IMR-90 (cell line): ENCODE results near the gene SASS6. TPM values are rescaled to one million over a fixed set of nuclear protein-coding genes. Genes with fewer than 3 reads are reported as not detected.

Source experiments
- ATAC-seq: fragments of 200-7000 bp; cut with Tn5 transposase; 2 replicates; pipeline ENCODE4 v1.9.1; 2020; ENCODE audit warnings: low read depth, mild to moderate bottlenecking, moderate library complexity
- BruUV-seq: library from RNA; stranded (reverse); fragments of 400-500 nt; replicated peaks from 2 replicates; lab custom pipeline; 2021; lab: Mats Ljungman, UMichigan
- CTCF ChIA-PET: fragments of 300-600 bp; formaldehyde crosslinking; extraction: SDS; loops from one replicate; lab custom pipeline; 2021; ENCODE audit warnings: antibody characterized with exemption; lab: Yijun Ruan, JAX
- POLR2A ChIA-PET: fragments of 300-600 bp; sonication (Branson Sonifier 250); formaldehyde crosslinking; loops from one replicate; lab custom pipeline; 2022; ENCODE audit warnings: antibody characterized with exemption; ENCODE audit not compliant: unreplicated experiment; lab: Charles Lee
- DNase-seq: peaks from one replicate; pipeline ENCODE4 v3.0.0; 2013
- H2AFZ ChIP-seq: replicated peaks from 2 replicates; pipeline ENCODE3; 2013; ENCODE audit warnings: low read length, mild to moderate bottlenecking; ENCODE audit not compliant: poor library complexity
- H2AK5ac ChIP-seq: 2 replicates; pipeline ENCODE4 v1.6.1; 2013; ENCODE audit warnings: low read depth, low read length, inconsistent platforms
- H2AK9ac ChIP-seq: replicated peaks from 2 replicates; pipeline ENCODE3; 2013; ENCODE audit warnings: mild to moderate bottlenecking, low read depth, low read length, moderate library complexity; ENCODE audit not compliant: poor library complexity
- H2BK120ac ChIP-seq: 2 replicates; pipeline ENCODE4 v1.6.1; 2013; ENCODE audit warnings: low read depth, low read length, inconsistent platforms
- H2BK15ac ChIP-seq: 3 replicates; pipeline ENCODE4 v1.6.1; 2013; ENCODE audit warnings: low read depth, low read length, inconsistent platforms
- H2BK20ac ChIP-seq: 2 replicates; pipeline ENCODE4 v1.6.1; 2013; ENCODE audit warnings: low read depth, mild to moderate bottlenecking, inconsistent platforms, low read length, moderate library complexity
- H2BK5ac ChIP-seq: 2 replicates; pipeline ENCODE4 v1.6.1; 2013; ENCODE audit warnings: mild to moderate bottlenecking, low read depth, low read length, inconsistent platforms; ENCODE audit not compliant: poor library complexity, severe bottlenecking
- H3K14ac ChIP-seq: replicated peaks from 2 replicates; pipeline ENCODE4 v1.6.1; 2013; ENCODE audit warnings: low read depth, low read length, inconsistent platforms
- H3K18ac ChIP-seq: 2 replicates; pipeline ENCODE4 v1.6.1; 2013; ENCODE audit warnings: low read depth, low read length, control low read depth
- H3K23ac ChIP-seq: 2 replicates; pipeline ENCODE4 v1.6.1; 2013; ENCODE audit warnings: low read depth, low read length, inconsistent platforms
- H3K27ac ChIP-seq: 2 replicates; pipeline ENCODE4 v1.5.1; 2013; ENCODE audit warnings: mild to moderate bottlenecking, control low read depth, low read length; ENCODE audit not compliant: insufficient read depth
- H3K27me3 ChIP-seq: 2 replicates; pipeline ENCODE4 v1.6.1; 2013; ENCODE audit warnings: low read length; ENCODE audit not compliant: control insufficient read depth, insufficient read depth
- H3K36me3 ChIP-seq: 2 replicates; pipeline ENCODE4 v1.6.1; 2013; ENCODE audit warnings: low read length, mixed read lengths; ENCODE audit not compliant: control insufficient read depth, insufficient read depth
- H3K4ac ChIP-seq: 2 replicates; pipeline ENCODE4 v1.6.1; 2013; ENCODE audit warnings: low read depth, low read length, inconsistent platforms
- H3K4me1 ChIP-seq: 2 replicates; pipeline ENCODE4 v1.6.1; 2013; ENCODE audit warnings: low read length, mixed read lengths; ENCODE audit not compliant: control insufficient read depth, insufficient read depth
- H3K4me2 ChIP-seq: 2 replicates; pipeline ENCODE4 v1.6.1; 2013; ENCODE audit warnings: low read depth, mild to moderate bottlenecking, control low read depth, low read length, moderate library complexity
- H3K4me3 ChIP-seq: 2 replicates; pipeline ENCODE4 v1.5.1; 2013; ENCODE audit warnings: low read depth, mild to moderate bottlenecking, control low read depth, low read length, moderate library complexity; ENCODE audit not compliant: insufficient read depth
- H3K56ac ChIP-seq: 2 replicates; pipeline ENCODE4 v1.6.1; 2013; ENCODE audit warnings: low read length, inconsistent platforms; ENCODE audit not compliant: insufficient read depth; ENCODE audit errors: extremely low read depth
- H3K79me1 ChIP-seq, 2 experiments: 2 replicates each; pipeline ENCODE4 v1.6.1; 2013; ENCODE audit warnings: low read length in 2 of 2, inconsistent platforms in 1 of 2, low read depth in 1 of 2
- H3K9ac ChIP-seq: 2 replicates; pipeline ENCODE4 v1.6.1; 2013; ENCODE audit warnings: low read depth, low read length, control low read depth
- H3K9me1 ChIP-seq: 2 replicates; pipeline ENCODE4 v1.6.1; 2013; ENCODE audit warnings: low read length, inconsistent platforms; ENCODE audit not compliant: insufficient read depth
- H3K9me3 ChIP-seq: 2 replicates; pipeline ENCODE4 v1.6.1; 2013; ENCODE audit warnings: low read length; ENCODE audit not compliant: control insufficient read depth, insufficient read depth
- H4K20me1 ChIP-seq: 2 replicates; pipeline ENCODE4 v1.6.1; 2013; ENCODE audit warnings: low read length, inconsistent platforms; ENCODE audit not compliant: insufficient read depth
- H4K5ac ChIP-seq: 2 replicates; pipeline ENCODE4 v1.6.1; 2013; ENCODE audit warnings: mild to moderate bottlenecking, low read depth, low read length, control low read depth
- H4K8ac ChIP-seq, 2 experiments: 2 replicates each; pipeline ENCODE4 v1.6.1; 2013; ENCODE audit warnings: low read depth in 2 of 2, low read length in 2 of 2, control low read depth in 1 of 2, inconsistent platforms in 1 of 2
- H4K91ac ChIP-seq: 2 replicates; pipeline ENCODE4 v1.6.1; 2013; ENCODE audit warnings: low read depth, low read length, inconsistent platforms; ENCODE audit not compliant: insufficient read depth
- CEBPB ChIP-seq: IDR thresholded peaks from 2 replicates; pipeline ENCODE4 v1.6.1; 2012; ENCODE audit warnings: low read depth, low read length, improper control_type of control experiment
- CHD1 ChIP-seq: IDR thresholded peaks from 2 replicates; pipeline ENCODE4 v1.6.1; 2012; ENCODE audit warnings: low read depth, low read length, improper control_type of control experiment
- FOS ChIP-seq: fragments of 150-350 bp; IDR thresholded peaks from 2 replicates; pipeline ENCODE4 v1.6.1; 2016; ENCODE audit warnings: low read depth, low read length
- POLR2A ChIP-seq: IDR thresholded peaks from 2 replicates; pipeline ENCODE4 v1.6.1; 2012; ENCODE audit warnings: mild to moderate bottlenecking, low read depth, low read length
- RCOR1 ChIP-seq: IDR thresholded peaks from 2 replicates; pipeline ENCODE4 v1.6.1; 2012; ENCODE audit warnings: mild to moderate bottlenecking, low read length, improper control_type of control experiment; ENCODE audit not compliant: insufficient replicate concordance
- RFX5 ChIP-seq: IDR thresholded peaks from 2 replicates; pipeline ENCODE4 v1.8.0; 2012; ENCODE audit warnings: low read depth, mild to moderate bottlenecking, low read length, moderate library complexity
- SMC3 ChIP-seq: fragments of 150-350 bp; IDR thresholded peaks from 2 replicates; pipeline ENCODE4 v1.6.1; 2016; ENCODE audit warnings: low read depth, mild to moderate bottlenecking, antibody characterized with exemption, low read length, moderate library complexity
- WGBS, 2 experiments: methylation state at CpG; one replicate each; pipeline versions ENCODE4 v1.1.5 to v1.1.7; 2013; ENCODE audit warnings: missing lambda C conversion rate in 2 of 2; ENCODE audit not compliant: insufficient read length in 1 of 2; ENCODE audit errors: extremely low coverage in 2 of 2; 5-methylcytosine and 5-hydroxymethylcytosine counted together
- dilution Hi-C: fragments of 300-500 bp; cut with HindIII; formaldehyde crosslinking; loops from one replicate; pipeline ENCODE4 v1.14.3; 2018; ENCODE audit warnings: low sequenced_read_pairs; ENCODE audit not compliant: unreplicated experiment
- in situ Hi-C: fragments of 300-500 bp; cut with MboI; formaldehyde crosslinking; loops from 3 replicates; pipeline ENCODE4 v1.14.3; 2019; ENCODE audit warnings: low sequenced_read_pairs, inconsistent platforms, mixed read lengths
- intact Hi-C: fragments of 100-400 bp; cut with micrococcal nuclease; formaldehyde crosslinking; loops from 2 replicates; pipeline ENCODE4 v1.10.0; 2022
- polyA plus RNA-seq, 3 experiments: library from polyadenylated mRNA; depleted of rRNA; stranded (reverse); fragments of >200 nt; gene quantifications; 2 replicates each; pipeline ENCODE4 v1.2.3, GENCODE V29; 2012; ENCODE audit warnings: low replicate concordance in 1 of 3
- total RNA-seq: library from RNA; depleted of rRNA; stranded (reverse); fragments of >200 nt; gene quantifications from 2 replicates; pipeline ENCODE4 v1.2.3, GENCODE V29; 2012

Gene SASS6
- total and polyA plus RNA-seq, 2 of the 4 experiments (the other 2 are of a cell fraction) = 1.1 to 2.7 TPM

- Histone ChIP-seq H3K4me1 (no peaks in the 10 kb centered on the region), H3K18ac (no peak overlapping the region), H4K91ac (no peak overlapping the region), H2BK120ac (no peak overlapping the region), H3K56ac (no peak overlapping the region), H3K9me1 (peaks cover 2% of the 10 kb centered on the region; the same call in 1 of the 2 replicates), H3K27ac (no peak overlapping the region), H3K79me1 (peaks cover 3 to 36% of the 10 kb centered on the region in 2 experiments; a peak in 3 of 4 replicates), H3K36me3 (peaks cover 1% of the 10 kb centered on the region; the same call in 1 of the 2 replicates), H4K20me1 (peaks cover 30% of the 10 kb centered on the region), H2BK15ac (no peak overlapping the region), H4K5ac (no peak overlapping the region), H3K4me2 (peak overlapping the region; percentile 88), H2AK5ac (no peak overlapping the region), H4K8ac (no peak overlapping the region), H2AK9ac (no peak overlapping the region), H3K9me3 (no peaks in the 10 kb centered on the region), H3K4ac (no peak overlapping the region), H3K27me3 (no peaks in the 10 kb centered on the region), H3K9ac (peak overlapping the region; percentile 39; the same call in 1 of the 2 replicates), H2BK5ac (no peak overlapping the region), H3K4me3 (peak overlapping the region; percentile 99), H3K23ac (peak overlapping the region; percentile 2; the same call in 1 of the 2 replicates), H2BK20ac (no peak overlapping the region), H3K14ac (no peak overlapping the region), H2AFZ (no peak overlapping the region)
- intact Hi-C loops (loop anchor here (2.0 kb wide), 2 partner anchors 225 to 419 kb away; no protein-coding TSS in a partner anchor), dilution Hi-C loops (no loop called here), in situ Hi-C loops (no loop called here)
- no CpG with 5 or more reads among the region's 2 CpGs for WGBS, 2 experiments
- ATAC-seq (no peak), DNase-seq (no peak)
- no TSS peak for BruUV-seq
- TF ChIP-seq FOS (no peak), RCOR1 (no peak), CHD1 (no peak), POLR2A (no peak), CEBPB (no peak), RFX5 (no peak), SMC3 (no peak)
- POLR2A ChIA-PET = no interaction called here
- CTCF ChIA-PET = no interaction called here
These were observed 93.1 kb downstream of the SASS6 start for GRCh38 chr1:100039591-100039990.
